Esophagus muscularis mucosa (tissue), 4 donors: ENCODE data around the gene METTL14. TPM values are rescaled to one million over a fixed set of nuclear protein-coding genes. Genes with fewer than 3 reads are reported as not detected.
A peak's percentile ranks its signal among the peaks of the same experiment; 100 is the strongest.

Source experiments
- DNase-seq: peaks from one replicate; pipeline ENCODE4 v3.0.0-alpha.2; 2017; ENCODE audit errors: extremely low spot score
- H3K27ac ChIP-seq, 4 donors: fragments of 200-600 bp; sonication (generic); replicated peaks in 1 of 4; 1 replicate in 3 of 4; 2 replicates in 1 of 4; pipeline ENCODE4 v1.5.1; 2016 to 2019; ENCODE audit warnings: mild to moderate bottlenecking in 1 of 4
- H3K27me3 ChIP-seq, 4 donors: fragments of 200-600 bp; sonication (generic); one replicate each; pipeline versions ENCODE4 v1.5.1 to v1.6.0; 2016 to 2019
- H3K36me3 ChIP-seq, 4 donors: fragments of 200-600 bp; sonication (generic); one replicate each; pipeline ENCODE4 v1.5.1; 2016 to 2019
- H3K4me1 ChIP-seq, 4 donors: fragments of 200-600 bp; sonication (generic); one replicate each; pipeline ENCODE4 v1.5.1; 2016 to 2019
- H3K4me3 ChIP-seq, 4 donors: fragments of 200-600 bp; sonication (generic); 1 replicate in 2 of 4; 2 replicates in 2 of 4; pipeline ENCODE4 v1.5.1; 2016 to 2019; ENCODE audit warnings: mild to moderate bottlenecking in 4 of 4, moderate library complexity in 1 of 4
- H3K9me3 ChIP-seq, 4 donors: fragments of 200-600 bp; sonication (generic); 1 replicate in 3 of 4; 2 replicates in 1 of 4; pipeline ENCODE4 v1.5.1; 2016 to 2019
- EP300 ChIP-seq: sonication (generic); formaldehyde crosslinking; IDR thresholded peaks from one replicate; pipeline ENCODE4 v1.6.1; 2017; ENCODE audit warnings: antibody characterized with exemption
- POLR2A ChIP-seq: fragments of 450-650 bp; IDR thresholded peaks from one replicate; pipeline ENCODE4 v1.6.1; 2017; ENCODE audit warnings: antibody characterized with exemption, moderate library complexity, mild to moderate bottlenecking, low read depth
- POLR2AphosphoS5 ChIP-seq, 2 donors: sonication (generic); formaldehyde crosslinking; IDR thresholded peaks; one replicate each; pipeline ENCODE4 v1.6.1; 2017; ENCODE audit warnings: antibody characterized with exemption in 2 of 2
- WGBS: methylation state at CpG from one replicate; pipeline ENCODE4 v1.1.5; 2018; 5-methylcytosine and 5-hydroxymethylcytosine counted together
- intact Hi-C: fragments of 100-400 bp; cut with DNase I; formaldehyde crosslinking; loops from one replicate; pipeline ENCODE4 v1.15.1; 2023
- total RNA-seq, 4 donors: library from RNA; depleted of rRNA; stranded (reverse); fragments of >200 nt; gene quantifications; one replicate each; pipeline versions ENCODE4 v1.1.0 to v1.2.1, GENCODE V29; 2016
- TF ChIP-seq, protein P1 (sequence below), 3 experiments: fragments of 200-600 bp in 2 of 3; fragments of 450-650 bp in 1 of 3; sonication (generic) in 2 of 3; IDR thresholded peaks; one replicate each; pipeline ENCODE4 v1.5.1; 2017 to 2019; ENCODE audit warnings: antibody characterized with exemption in 3 of 3, mild to moderate bottlenecking in 2 of 3, moderate library complexity in 1 of 3

Gene METTL14
- total RNA-seq, 4 donors from 2014 or later, result 26.3 to 43.6 (median 29.5) TPM

DNA sequence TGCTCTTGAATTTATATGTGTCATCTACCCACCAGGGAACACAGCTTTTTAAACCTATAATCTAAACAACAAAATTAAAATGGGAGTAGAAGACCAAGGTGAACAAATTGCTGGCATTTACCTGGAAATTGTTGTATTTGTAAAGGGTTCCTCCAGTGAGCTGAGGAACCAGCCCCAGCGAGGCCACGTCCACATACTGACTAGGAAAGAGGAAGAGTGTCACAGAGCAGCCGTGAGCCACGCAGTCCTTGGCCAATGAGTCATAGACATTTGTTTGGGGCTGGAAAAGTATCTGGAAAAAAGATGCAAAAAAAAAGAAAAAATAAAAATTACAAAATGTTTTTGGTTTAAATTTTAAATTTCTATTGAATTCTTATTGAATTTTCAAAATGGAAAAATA is 58.7 kb downstream of the METTL14 start:
- H3K36me3 ChIP-seq, result peaks cover 0 to 42% (median 10%) of the 10 kb centered on the region in 4 donors
- peak overlapping the region; percentile 76 to 87 (median 84) for H3K27ac ChIP-seq
- no peaks in the 10 kb centered on the region for H3K9me3 ChIP-seq
- H3K27me3 ChIP-seq, result no peaks in the 10 kb centered on the region
- DNase-seq, result no peak
- peaks cover 22 to 87% (median 78%) of the 10 kb centered on the region in 4 donors for H3K4me1 ChIP-seq
- no peak for TF ChIP-seq POLR2AphosphoS5 (IDR thresholded peaks at IDR 0.05)
- TF ChIP-seq, protein P1, sequence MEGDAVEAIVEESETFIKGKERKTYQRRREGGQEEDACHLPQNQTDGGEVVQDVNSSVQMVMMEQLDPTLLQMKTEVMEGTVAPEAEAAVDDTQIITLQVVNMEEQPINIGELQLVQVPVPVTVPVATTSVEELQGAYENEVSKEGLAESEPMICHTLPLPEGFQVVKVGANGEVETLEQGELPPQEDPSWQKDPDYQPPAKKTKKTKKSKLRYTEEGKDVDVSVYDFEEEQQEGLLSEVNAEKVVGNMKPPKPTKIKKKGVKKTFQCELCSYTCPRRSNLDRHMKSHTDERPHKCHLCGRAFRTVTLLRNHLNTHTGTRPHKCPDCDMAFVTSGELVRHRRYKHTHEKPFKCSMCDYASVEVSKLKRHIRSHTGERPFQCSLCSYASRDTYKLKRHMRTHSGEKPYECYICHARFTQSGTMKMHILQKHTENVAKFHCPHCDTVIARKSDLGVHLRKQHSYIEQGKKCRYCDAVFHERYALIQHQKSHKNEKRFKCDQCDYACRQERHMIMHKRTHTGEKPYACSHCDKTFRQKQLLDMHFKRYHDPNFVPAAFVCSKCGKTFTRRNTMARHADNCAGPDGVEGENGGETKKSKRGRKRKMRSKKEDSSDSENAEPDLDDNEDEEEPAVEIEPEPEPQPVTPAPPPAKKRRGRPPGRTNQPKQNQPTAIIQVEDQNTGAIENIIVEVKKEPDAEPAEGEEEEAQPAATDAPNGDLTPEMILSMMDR (IDR thresholded peaks at IDR 0.05), result no peak
- TF ChIP-seq POLR2A, result no peak
- no peak for TF ChIP-seq EP300
- intact Hi-C loops, result loop anchor here (5.0 to 10.0 kb wide), 2 partner anchors 141 to 228 kb away; partner anchors contain the start of gene SYNPO2
- 72% methylated on average over 4 of the region's 4 CpGs for WGBS
- H3K4me3 ChIP-seq, result no peak overlapping the region

DNA sequence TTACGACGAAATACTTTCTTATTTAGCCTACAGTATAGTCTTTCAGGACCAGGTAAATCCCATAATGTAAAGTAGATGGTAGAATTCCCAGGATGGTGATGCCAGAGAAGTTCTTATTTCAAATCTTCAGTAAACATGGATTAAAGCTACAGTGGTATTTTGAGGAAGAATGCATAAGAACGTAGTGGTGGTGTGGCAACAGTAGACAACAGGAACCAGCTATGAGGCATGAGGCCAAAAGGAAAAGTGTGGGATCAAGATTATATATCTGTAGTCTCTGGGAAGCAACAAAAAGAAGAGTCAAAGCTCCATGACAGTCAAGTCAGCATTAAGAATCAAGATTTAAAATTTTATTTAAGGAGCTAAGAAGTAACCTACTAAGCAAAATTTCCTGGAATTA is 60.2 kb downstream of the METTL14 start:
- Histone ChIP-seq H3K27me3 (no peaks in the 10 kb centered on the region), H3K36me3 (peaks cover 0 to 31% (median 10%) of the 10 kb centered on the region in 4 donors), H3K9me3 (no peaks in the 10 kb centered on the region), H3K4me3 (no peak overlapping the region), H3K27ac (peak overlapping the region; percentile 76 to 87 (median 84)), H3K4me1 (peaks cover 27 to 82% (median 74%) of the 10 kb centered on the region in 4 donors)
- intact Hi-C loops, result loop anchor here (10.0 kb wide), 1 partner anchor 139 kb away; the partner anchor contains the start of gene SYNPO2
- no peak for DNase-seq
- TF ChIP-seq POLR2A, result no peak
- no peak for TF ChIP-seq EP300
- TF ChIP-seq POLR2AphosphoS5 (IDR thresholded peaks at IDR 0.05), result no peak
- TF ChIP-seq, protein P1 (IDR thresholded peaks at IDR 0.05), result no peak
- WGBS, result 77% methylated on average over 3 of the region's 3 CpGs

DNA sequence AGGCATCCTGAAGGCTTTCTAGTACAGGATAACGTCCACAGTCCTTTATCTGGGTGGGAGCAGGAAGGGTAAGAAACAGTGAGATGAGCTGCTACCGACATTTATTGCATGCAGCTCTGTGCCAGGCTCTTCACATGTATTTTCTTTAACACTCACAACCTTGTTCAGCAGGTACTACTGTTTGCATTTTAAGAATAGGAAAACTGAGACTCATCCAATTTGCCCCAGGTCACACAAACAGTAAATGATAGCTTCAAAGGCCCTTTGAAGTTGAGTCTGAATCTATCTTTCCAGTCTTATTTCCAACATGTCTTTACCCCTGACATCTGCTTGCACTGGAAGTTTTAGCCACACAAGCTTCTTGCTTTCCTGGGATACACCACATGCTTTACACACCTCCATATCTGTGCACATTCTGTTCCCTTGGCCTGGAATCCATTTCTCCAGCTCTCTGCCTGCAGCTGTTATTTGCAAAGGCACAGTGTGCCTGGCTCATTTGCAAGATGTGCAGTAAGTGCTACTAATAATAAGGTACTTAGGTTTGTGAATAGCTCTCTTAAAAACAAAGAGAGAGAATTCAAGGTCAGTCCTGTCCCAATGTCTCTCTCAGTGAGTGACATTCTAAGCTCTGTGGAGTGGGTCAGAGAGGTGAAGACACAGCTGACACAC is 61.2 kb downstream of the METTL14 start:
- Histone ChIP-seq H3K36me3 (peaks cover 3 to 37% (median 12%) of the 10 kb centered on the region in 4 donors), H3K4me3 (no peak overlapping the region), H3K9me3 (no peaks in the 10 kb centered on the region), H3K27me3 (no peaks in the 10 kb centered on the region), H3K4me1 (peaks cover 30 to 83% (median 73%) of the 10 kb centered on the region in 4 donors), H3K27ac (peak overlapping the region; percentile 76 to 87 (median 84))
- intact Hi-C loops, result loop anchor here (10.0 kb wide), 1 partner anchor 138 kb away; the partner anchor contains the start of gene SYNPO2
- no peak for TF ChIP-seq POLR2A
- TF ChIP-seq EP300, result peak; percentile 90
- peak; percentile 89 to 96 for TF ChIP-seq POLR2AphosphoS5 (IDR thresholded peaks at IDR 0.05)
- TF ChIP-seq, protein P1 (IDR thresholded peaks at IDR 0.05), result no peak
- DNase-seq, result no peak
- whole genome bisulfite sequencing, result 27% methylated on average over 2 of the region's 2 CpGs

DNA sequence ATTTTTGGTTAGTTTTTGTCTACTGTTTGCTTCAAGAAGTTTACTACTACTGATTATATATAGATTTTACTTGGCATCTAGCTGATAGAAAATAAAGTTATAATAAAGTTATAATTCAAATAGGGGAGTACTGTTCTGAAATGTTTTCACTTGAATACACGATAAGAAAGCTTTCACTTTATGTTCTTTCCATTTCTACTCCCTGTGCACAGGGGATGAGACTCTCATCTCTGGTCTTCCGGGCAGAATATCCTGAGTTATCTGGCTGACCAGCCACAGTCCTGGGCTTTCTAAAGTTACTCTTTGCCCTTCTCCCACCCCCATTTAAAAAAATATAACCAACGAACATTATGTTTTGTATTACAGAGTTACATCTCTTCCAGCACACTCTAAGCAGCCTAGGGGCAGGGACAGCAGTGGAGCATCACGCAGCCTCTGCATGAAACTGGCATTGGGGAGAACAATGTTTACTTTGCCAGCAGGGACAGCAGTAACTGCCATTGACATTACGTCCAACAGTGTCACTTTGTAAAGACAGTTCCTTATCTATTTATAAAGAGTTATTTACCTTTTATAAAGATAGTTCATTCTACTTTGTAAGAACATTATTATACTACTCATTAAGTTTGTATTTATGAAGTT is 64.3 kb downstream of the METTL14 start:
- peak overlapping the region; percentile 17 to 33 (median 30) for H3K4me3 ChIP-seq
- 64% methylated on average over 5 of the region's 5 CpGs for WGBS

More for the DNA sequence above, 64.3 kb downstream of the METTL14 start:
- Histone ChIP-seq H3K27ac (peak overlapping the region; percentile 76 to 87 (median 84)), H3K9me3 (no peaks in the 10 kb centered on the region), H3K27me3 (no peaks in the 10 kb centered on the region), H3K36me3 (peaks cover 0 to 25% (median 9%) of the 10 kb centered on the region in 4 donors), H3K4me1 (peaks cover 45 to 91% (median 81%) of the 10 kb centered on the region in 4 donors)
- TF ChIP-seq POLR2A (no peak), POLR2AphosphoS5 (IDR thresholded peaks at IDR 0.05) (no peak), EP300 (no peak)
- TF ChIP-seq, protein P1 (IDR thresholded peaks at IDR 0.05), result no peak
- intact Hi-C loops, result loop anchor here (10.0 kb wide), 1 partner anchor 135 kb away; the partner anchor contains the start of gene SYNPO2
- no peak for DNase-seq
